GM21737 (cell line): ENCODE measurements around the gene DAZ3.
"Not testable (repeated sequence)": the region's sequence is repeated elsewhere in the genome, so short reads cannot be mapped to it uniquely, and the experiment has no call there.

ENCODE experiments used
- ATAC-seq: cut with Tn5 transposase; IDR thresholded peaks from one replicate; pipeline ENCODE4 v1.9.1; 2021; ENCODE audit warnings: mild to moderate bottlenecking, moderate library complexity; ENCODE audit not compliant: unreplicated experiment

The DAZ3 gene, protein sequence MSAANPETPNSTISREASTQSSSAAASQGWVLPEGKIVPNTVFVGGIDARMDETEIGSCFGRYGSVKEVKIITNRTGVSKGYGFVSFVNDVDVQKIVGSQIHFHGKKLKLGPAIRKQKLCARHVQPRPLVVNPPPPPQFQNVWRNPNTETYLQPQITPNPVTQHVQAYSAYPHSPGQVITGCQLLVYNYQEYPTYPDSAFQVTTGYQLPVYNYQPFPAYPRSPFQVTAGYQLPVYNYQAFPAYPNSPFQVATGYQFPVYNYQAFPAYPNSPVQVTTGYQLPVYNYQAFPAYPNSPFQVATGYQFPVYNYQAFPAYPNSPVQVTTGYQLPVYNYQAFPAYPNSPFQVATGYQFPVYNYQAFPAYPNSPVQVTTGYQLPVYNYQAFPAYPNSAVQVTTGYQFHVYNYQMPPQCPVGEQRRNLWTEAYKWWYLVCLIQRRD

DNA sequence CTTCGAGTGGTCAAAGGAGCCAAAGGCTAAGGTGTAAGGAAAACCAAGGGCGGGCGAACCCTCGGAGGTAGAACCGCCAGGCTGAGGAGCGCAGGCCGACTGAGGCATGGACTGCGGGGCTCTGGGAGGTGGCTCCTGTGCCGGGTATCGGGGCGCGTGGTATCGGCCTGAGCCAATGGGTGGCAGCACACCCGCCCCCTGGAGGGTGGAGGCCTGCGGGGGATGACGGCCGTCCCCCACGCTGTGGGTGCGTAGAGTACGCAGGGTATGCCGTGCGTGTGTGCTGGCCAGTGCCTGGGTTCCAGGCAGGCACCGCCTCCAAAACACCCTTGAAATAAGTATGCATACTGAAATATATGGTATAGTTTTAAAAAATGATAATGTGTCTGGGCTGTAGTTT lies at the start of gene DAZ3:
Gene DAZ3, minus strand, starts transcription at position 101 of the 400 bp plus-strand sequence. CDS start 208 bp downstream, outside the sequence.
- ATAC-seq = not testable (repeated sequence)

DNA sequence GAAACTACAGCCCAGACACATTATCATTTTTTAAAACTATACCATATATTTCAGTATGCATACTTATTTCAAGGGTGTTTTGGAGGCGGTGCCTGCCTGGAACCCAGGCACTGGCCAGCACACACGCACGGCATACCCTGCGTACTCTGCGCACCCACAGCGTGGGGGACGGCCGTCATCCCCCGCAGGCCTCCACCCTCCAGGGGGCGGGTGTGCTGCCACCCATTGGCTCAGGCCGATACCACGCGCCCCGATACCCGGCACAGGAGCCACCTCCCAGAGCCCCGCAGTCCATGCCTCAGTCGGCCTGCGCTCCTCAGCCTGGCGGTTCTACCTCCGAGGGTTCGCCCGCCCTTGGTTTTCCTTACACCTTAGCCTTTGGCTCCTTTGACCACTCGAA lies 20.4 kb upstream of the DAZ3 start, which contains the start of gene DAZ4:
Gene DAZ4, plus strand, starts transcription at position 301 of the 400 bp plus-strand sequence. CDS start 208 bp downstream, outside the sequence.
- ATAC-seq = not testable (repeated sequence)

DNA sequence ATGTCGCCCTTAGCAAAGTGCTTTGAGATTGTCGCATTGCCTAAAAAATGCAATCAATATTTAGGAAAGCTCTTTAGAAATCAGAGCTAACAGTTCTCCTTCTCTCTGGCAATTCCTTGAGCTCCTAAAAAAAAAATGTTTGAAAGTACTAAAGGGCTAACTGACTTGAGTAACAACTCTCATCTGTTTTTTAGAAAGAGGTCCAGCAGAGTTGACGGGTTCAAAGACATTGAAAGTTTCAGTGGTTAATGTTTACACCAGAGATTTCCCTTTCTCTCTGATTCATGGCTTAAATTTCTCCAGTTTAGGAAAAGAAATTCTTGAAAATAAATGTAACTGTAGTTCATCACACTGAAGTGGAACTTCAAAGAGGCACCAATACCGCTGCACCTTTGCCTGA lies 11.9 kb upstream of the DAZ3 start:
- not testable (repeated sequence) for ATAC-seq

DNA sequence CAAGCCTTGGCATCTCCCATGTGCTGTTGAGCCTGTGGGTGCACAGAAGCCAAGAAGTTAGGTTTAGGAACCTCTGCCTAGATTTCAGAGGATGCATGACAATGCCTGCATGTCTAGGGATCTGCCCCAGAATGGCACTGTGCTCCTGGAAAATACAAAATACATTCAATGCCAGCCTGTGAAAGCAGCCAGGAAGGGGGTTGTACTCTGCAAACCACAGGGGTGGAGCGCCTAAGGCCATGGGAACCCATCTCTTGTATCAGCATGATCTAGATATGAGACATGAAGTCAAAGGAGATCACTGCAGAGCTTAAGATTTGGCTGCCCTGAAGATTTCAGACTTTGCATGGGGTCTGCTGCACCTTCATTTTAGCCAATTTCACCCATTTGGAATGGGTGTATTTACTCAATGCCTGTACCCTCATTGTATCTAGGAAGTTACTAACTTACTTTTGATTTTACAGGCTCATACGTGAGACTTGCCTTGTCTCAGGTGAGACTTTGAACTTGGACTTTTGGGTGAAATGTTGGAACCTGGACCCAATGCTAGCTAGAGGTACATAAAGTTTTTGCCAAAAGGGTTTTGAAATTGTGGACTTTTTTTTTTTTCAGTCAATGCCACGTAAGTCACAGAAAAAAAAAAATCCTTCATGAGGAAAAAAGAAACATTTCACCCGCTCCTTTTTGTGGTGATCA lies 11.1 kb upstream of the DAZ3 start:
- not testable (repeated sequence) for ATAC-seq

DNA sequence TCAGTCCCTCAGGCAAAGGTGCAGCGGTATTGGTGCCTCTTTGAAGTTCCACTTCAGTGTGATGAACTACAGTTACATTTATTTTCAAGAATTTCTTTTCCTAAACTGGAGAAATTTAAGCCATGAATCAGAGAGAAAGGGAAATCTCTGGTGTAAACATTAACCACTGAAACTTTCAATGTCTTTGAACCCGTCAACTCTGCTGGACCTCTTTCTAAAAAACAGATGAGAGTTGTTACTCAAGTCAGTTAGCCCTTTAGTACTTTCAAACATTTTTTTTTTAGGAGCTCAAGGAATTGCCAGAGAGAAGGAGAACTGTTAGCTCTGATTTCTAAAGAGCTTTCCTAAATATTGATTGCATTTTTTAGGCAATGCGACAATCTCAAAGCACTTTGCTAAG lies 8.6 kb upstream of the DAZ3 start:
- ATAC-seq = not testable (repeated sequence)
